ENCODE results near the gene CPNE4. TPM values are rescaled to one million over a fixed set of nuclear protein-coding genes. Genes with fewer than 3 reads are reported as not detected.

CPNE4 gene
- total RNA-seq, 4 donors from 2014 or later, result 0.79 TPM; not detected in 3

DNA sequence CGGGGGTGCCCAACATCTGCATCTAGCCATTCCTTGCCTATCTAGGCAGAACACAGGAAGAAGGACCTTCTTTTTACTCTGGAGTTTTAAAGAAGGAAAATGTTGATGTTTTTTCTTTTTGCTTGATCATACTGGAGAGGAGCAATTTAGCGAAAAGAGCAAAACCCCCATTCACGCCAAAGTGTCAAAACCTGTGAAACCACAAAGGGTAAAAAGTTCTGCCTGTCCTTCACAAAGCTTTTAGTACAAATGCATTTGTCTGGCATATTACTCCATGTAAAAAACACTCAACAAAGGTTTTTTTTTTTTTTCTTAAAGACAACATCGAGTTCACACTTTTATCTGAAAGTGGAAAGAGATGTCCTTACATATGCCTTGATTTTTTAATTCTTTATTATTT, 317.9 kb downstream of the CPNE4 start:
- ATAC-seq (ENCODE audit: low FRiP score) (no peak), DNase-seq (ENCODE audit: low spot score) (no peak)
- TF ChIP-seq, protein P1, sequence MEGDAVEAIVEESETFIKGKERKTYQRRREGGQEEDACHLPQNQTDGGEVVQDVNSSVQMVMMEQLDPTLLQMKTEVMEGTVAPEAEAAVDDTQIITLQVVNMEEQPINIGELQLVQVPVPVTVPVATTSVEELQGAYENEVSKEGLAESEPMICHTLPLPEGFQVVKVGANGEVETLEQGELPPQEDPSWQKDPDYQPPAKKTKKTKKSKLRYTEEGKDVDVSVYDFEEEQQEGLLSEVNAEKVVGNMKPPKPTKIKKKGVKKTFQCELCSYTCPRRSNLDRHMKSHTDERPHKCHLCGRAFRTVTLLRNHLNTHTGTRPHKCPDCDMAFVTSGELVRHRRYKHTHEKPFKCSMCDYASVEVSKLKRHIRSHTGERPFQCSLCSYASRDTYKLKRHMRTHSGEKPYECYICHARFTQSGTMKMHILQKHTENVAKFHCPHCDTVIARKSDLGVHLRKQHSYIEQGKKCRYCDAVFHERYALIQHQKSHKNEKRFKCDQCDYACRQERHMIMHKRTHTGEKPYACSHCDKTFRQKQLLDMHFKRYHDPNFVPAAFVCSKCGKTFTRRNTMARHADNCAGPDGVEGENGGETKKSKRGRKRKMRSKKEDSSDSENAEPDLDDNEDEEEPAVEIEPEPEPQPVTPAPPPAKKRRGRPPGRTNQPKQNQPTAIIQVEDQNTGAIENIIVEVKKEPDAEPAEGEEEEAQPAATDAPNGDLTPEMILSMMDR (IDR thresholded peaks at IDR 0.05), result no peak

DNA sequence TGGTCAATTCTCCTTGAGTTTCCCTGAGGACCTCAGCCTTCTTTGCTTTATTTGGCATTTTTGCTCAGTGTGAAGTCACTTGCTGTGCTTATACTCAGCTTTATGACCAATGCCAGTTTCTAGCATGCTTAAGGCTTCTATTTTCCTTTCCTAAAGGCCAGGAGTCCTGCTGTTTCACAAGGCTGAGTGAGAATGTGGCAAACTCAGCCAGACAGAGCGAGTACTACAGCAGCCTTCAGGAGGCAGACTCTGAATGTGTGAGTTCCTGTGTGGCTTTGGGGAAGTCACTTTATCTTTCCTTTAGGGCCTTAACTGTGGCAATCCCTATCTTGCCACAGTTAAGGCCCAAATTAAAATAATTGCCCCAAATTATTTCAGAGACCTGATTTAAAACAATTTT, 318.8 kb downstream of the CPNE4 start:
- DNase-seq (ENCODE audit: low spot score), result no peak
- ATAC-seq (ENCODE audit: low FRiP score), result no peak
- TF ChIP-seq, protein P1 (IDR thresholded peaks at IDR 0.05), result no peak

DNA sequence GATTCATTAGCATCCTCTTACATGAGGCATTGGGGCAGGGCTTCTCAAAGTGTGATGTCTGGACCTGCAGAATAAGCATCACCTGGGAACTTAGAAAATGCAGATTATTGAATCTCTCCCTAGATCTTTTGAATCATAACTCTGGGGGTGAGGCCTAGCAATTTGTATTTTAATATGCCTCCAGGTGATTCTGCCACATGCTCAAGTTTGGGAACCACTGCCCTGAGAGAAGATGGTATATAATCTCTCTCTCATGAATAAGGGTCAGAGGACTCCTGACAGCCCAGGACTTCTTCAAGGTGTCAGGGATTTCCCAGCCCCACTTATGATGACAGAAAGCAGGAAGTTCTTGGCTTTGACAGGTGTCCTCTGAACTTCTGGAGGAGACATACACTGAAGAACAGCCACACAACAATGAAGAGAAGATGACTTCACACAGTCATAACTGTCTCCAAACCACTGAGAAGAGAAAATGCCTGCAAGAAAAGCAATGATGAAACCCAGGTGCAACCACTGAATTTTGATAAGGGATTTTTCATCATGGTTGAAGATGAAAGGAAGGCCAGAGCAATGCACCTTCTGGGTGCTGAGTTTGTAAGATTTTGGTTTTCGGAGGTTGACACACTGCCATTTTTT, 320.1 kb downstream of the CPNE4 start:
- ATAC-seq (ENCODE audit: low FRiP score), result no peak
- TF ChIP-seq, protein P1 (IDR thresholded peaks at IDR 0.05), result no peak
- no peak for DNase-seq (ENCODE audit: low spot score)

DNA sequence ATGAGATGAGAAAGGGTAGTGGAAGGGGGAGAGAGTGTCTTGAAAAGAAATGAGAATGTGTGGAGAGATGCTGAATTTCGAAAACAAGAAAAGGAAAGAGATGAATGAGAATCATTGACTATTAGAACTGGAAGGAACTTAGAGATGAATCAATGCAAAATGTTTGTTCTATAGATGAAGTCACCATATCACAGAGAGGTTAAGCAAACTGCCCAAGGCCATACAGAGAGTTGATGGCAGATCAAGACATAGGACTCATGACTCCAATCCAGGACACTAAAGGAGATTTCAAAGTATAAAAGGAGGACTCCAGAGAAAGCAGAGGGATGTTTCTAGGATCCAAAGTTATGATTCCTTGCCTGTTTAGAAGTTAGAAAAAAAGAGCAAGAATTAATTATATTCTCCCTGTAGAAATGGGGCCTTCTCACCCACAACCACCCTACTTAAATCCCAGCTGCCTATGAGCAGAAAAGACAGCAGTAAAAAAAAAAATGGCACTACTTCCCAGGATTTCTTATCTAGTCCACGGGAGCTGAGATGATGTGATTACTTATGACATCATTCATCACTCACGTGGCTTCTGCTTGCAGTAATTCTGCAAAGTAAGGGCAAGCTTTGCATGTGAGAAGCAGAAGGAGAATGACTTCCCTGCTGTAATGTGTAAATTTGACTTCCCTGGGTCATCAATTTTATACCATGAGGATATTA, 321.2 kb downstream of the CPNE4 start:
- TF ChIP-seq, protein P1 (IDR thresholded peaks at IDR 0.05), result no peak
- ATAC-seq (ENCODE audit: low FRiP score) (no peak), DNase-seq (ENCODE audit: low spot score) (no peak)

DNA sequence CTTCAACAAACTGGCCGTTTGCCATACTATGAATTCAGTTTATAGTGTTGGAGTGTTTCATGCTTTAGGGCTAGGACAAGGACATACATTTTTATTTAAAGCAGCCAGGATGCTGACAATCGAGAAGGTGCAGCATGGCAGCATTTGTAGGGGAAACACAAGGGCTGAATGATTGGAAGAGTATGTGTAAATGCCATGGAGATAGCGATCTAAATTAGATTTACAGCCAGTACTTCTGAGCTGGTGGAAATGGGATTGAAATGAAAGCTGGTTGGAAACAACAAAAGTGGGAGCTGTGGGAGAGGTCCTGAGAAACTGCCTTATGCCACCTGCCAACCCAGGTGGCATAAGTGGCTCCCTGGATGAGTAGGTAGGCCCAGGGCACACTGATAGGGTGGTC, 322.2 kb downstream of the CPNE4 start:
- no peak for DNase-seq (ENCODE audit: low spot score)
- no peak for ATAC-seq (ENCODE audit: low FRiP score)
- TF ChIP-seq, protein P1 (IDR thresholded peaks at IDR 0.05), result no peak

DNA sequence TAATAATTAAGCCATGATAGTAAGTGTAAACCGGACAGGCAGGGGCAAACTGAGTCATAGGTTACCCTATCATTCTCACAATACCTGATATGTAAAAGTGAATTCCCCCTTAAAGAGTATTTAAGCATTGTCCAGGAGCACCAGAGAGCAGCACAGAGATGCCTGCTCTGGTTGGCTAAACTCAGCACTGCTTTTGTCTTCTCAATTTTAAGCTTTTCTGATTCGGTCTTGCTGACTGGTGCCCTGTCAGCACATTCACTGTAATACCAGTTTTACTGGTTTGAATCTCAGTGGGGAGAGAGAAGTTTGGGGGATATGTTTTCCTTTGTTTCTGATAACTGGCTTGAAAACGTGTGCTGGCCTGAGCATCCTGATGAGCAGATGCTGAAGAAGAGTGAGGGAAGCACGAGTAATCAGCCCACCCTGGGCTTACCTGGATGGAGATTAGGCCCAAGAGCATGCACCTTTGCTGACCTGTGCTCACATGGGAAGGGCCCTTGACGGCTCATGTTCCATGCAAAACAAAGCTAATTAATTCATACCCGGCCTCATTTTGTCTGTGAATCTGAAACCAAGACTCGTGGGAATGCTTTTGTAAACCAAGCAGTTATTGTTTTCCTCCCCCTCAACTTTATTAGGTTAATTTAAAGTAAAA, 323.6 kb downstream of the CPNE4 start:
- no peak for DNase-seq (ENCODE audit: low spot score)
- TF ChIP-seq, protein P1 (IDR thresholded peaks at IDR 0.05), result no peak
- ATAC-seq (ENCODE audit: low FRiP score), result no peak
